Measurements from ENCODE around the gene CERS6. TPM values are rescaled to one million over a fixed set of nuclear protein-coding genes. Genes with fewer than 3 reads are reported as not detected.

Gene CERS6
- total and polyA plus RNA-seq, 3 donors from 2014 or later: 24.7 to 71.0 (median 59.4) TPM

GRCh38 chr2:168543037-168543436 is 87.0 kb downstream of the CERS6 start:
- H3K27me3 ChIP-seq: no peaks in the 10 kb centered on the region
- H3K27ac ChIP-seq: no peak overlapping the region
- no peak for DNase-seq
- H3K4me3 ChIP-seq: no peak overlapping the region
- no peaks in the 10 kb centered on the region for H3K36me3 ChIP-seq (ENCODE audit: low read depth, missing control alignments)
- H3K4me1 ChIP-seq: no peaks in the 10 kb centered on the region
- WGBS, 2 donors: 80 to 96% methylated on average over 4 of the region's 4 CpGs
- TF ChIP-seq CTCF (IDR thresholded peaks at IDR 0.05): no peak
- no peak for TF ChIP-seq POLR2A (IDR thresholded peaks at IDR 0.05)
- H3K9me3 ChIP-seq: no peaks in the 10 kb centered on the region
- intact Hi-C loops (cut with DNase I; ENCODE audit: low total_unique reads): no loop called here

- TF ChIP-seq POLR2A (IDR thresholded peaks at IDR 0.05) (no peak), CTCF (IDR thresholded peaks at IDR 0.05) (no peak)
- Histone ChIP-seq H3K27me3 (no peaks in the 10 kb centered on the region), H3K27ac (no peak overlapping the region), H3K36me3 (ENCODE audit: low read depth, missing control alignments) (no peaks in the 10 kb centered on the region), H3K9me3 (no peaks in the 10 kb centered on the region), H3K4me3 (no peak overlapping the region), H3K4me1 (no peaks in the 10 kb centered on the region)
- no peak for DNase-seq
- intact Hi-C loops (cut with DNase I; ENCODE audit: low total_unique reads): no loop called here
- 77 to 95% methylated on average over 1 of the region's 1 CpG for WGBS, 2 donors
Measured at GRCh38 chr2:168543935-168544334, 87.9 kb downstream of the CERS6 start.

- Histone ChIP-seq H3K27ac (no peak overlapping the region), H3K36me3 (ENCODE audit: low read depth, missing control alignments) (no peaks in the 10 kb centered on the region), H3K27me3 (no peaks in the 10 kb centered on the region), H3K9me3 (no peaks in the 10 kb centered on the region), H3K4me3 (no peak overlapping the region), H3K4me1 (no peaks in the 10 kb centered on the region)
- no peak for DNase-seq
- no peak for TF ChIP-seq CTCF (IDR thresholded peaks at IDR 0.05)
- TF ChIP-seq POLR2A (IDR thresholded peaks at IDR 0.05): no peak
- intact Hi-C loops (cut with DNase I; ENCODE audit: low total_unique reads): no loop called here
- 85% methylated on average over 5 of the region's 5 CpGs for WGBS, 2 donors
Measured at GRCh38 chr2:168545439-168546082, 89.5 kb downstream of the CERS6 start.

GRCh38 chr2:168550670-168551069 is 94.6 kb downstream of the CERS6 start:
- no peak overlapping the region for H3K27ac ChIP-seq
- 85 to 92% methylated on average over 5 of the region's 5 CpGs for WGBS, 2 donors
- intact Hi-C loops (cut with DNase I; ENCODE audit: low total_unique reads): no loop called here
- no peaks in the 10 kb centered on the region for H3K27me3 ChIP-seq
- no peak for DNase-seq
- H3K36me3 ChIP-seq (ENCODE audit: low read depth, missing control alignments): no peaks in the 10 kb centered on the region
- TF ChIP-seq POLR2A (IDR thresholded peaks at IDR 0.05): no peak
- TF ChIP-seq CTCF (IDR thresholded peaks at IDR 0.05): no peak
- no peaks in the 10 kb centered on the region for H3K4me1 ChIP-seq
- H3K4me3 ChIP-seq: no peak overlapping the region
- H3K9me3 ChIP-seq: no peaks in the 10 kb centered on the region

GRCh38 chr2:168552450-168552856 is 96.4 kb downstream of the CERS6 start:
- H3K9me3 ChIP-seq: no peaks in the 10 kb centered on the region
- H3K4me3 ChIP-seq: no peak overlapping the region
- no peaks in the 10 kb centered on the region for H3K4me1 ChIP-seq
- no peaks in the 10 kb centered on the region for H3K27me3 ChIP-seq
- no peak for TF ChIP-seq CTCF (IDR thresholded peaks at IDR 0.05)
- no peak for TF ChIP-seq POLR2A (IDR thresholded peaks at IDR 0.05)
- H3K27ac ChIP-seq: no peak overlapping the region
- intact Hi-C loops (cut with DNase I; ENCODE audit: low total_unique reads): no loop called here
- no peaks in the 10 kb centered on the region for H3K36me3 ChIP-seq (ENCODE audit: low read depth, missing control alignments)
- 76 to 93% methylated on average over 2 of the region's 2 CpGs for WGBS, 2 donors
- DNase-seq: no peak

Data from testis (tissue), 3 donors.